ENCODE measurements around the gene DOCK3.

GRCh38 chr3:51163051-51163450 is 488.3 kb downstream of the DOCK3 start:
- TF ChIP-seq POLR2AphosphoS5 (IDR thresholded peaks at IDR 0.05; ENCODE audit: low read depth, low read length): no peak
- no peak for TF ChIP-seq TAF1 (IDR thresholded peaks at IDR 0.05; ENCODE audit: low read depth, low read length)
- no peak for TF ChIP-seq POLR2A (IDR thresholded peaks at IDR 0.05; ENCODE audit: low read depth, low read length)
- TF ChIP-seq PAX5 (IDR thresholded peaks at IDR 0.05; ENCODE audit: insufficient read depth, low read length, severe bottlenecking): no peak
- no peak for TF ChIP-seq SPI1 (IDR thresholded peaks at IDR 0.05; ENCODE audit: low read depth, low read length)
- no peak for TF ChIP-seq POU2F2 (IDR thresholded peaks at IDR 0.05; ENCODE audit: low read depth, low read length)

Measured in GM12891 (cell line).